ENCODE results near the gene ZPBP2. TPM values are rescaled to one million over a fixed set of nuclear protein-coding genes. Genes with fewer than 3 reads are reported as not detected.

ZPBP2 gene
- total and polyA plus RNA-seq, 2 experiments from 2014 or later: not detected

GRCh38 chr17:39835038-39835786 lies 32.8 kb upstream of the ZPBP2 start:
- Histone ChIP-seq H3K4me3 (no peak overlapping the region), H3K9me3 (ENCODE audit: low read depth) (no peaks in the 10 kb centered on the region), H3K27ac (no peak overlapping the region), H3K4me1 (ENCODE audit: low read depth) (no peaks in the 10 kb centered on the region), H3K36me3 (no peaks in the 10 kb centered on the region), H3K27me3 (no peaks in the 10 kb centered on the region)
- no peak for TF ChIP-seq CTCF (IDR thresholded peaks at IDR 0.05; ENCODE audit: low read depth, low read length)
- DNase-seq (ENCODE audit: low read depth in 1 of 2, low spot score in 1 of 2): no peak

- Histone ChIP-seq H3K36me3 (no peaks in the 10 kb centered on the region), H3K4me1 (ENCODE audit: low read depth) (no peaks in the 10 kb centered on the region), H3K4me3 (no peak overlapping the region), H3K27me3 (no peaks in the 10 kb centered on the region), H3K27ac (no peak overlapping the region), H3K9me3 (ENCODE audit: low read depth) (no peaks in the 10 kb centered on the region)
- TF ChIP-seq CTCF (IDR thresholded peaks at IDR 0.05; ENCODE audit: low read depth, low read length): no peak
- DNase-seq (ENCODE audit: low read depth in 1 of 2, low spot score in 1 of 2): no peak
Measured at GRCh38 chr17:39836117-39836516, 31.9 kb upstream of the ZPBP2 start.

GRCh38 chr17:39838057-39838456 lies 29.9 kb upstream of the ZPBP2 start:
- no peaks in the 10 kb centered on the region for H3K36me3 ChIP-seq
- H3K4me1 ChIP-seq (ENCODE audit: low read depth): no peaks in the 10 kb centered on the region
- no peak for DNase-seq (ENCODE audit: low read depth in 1 of 2, low spot score in 1 of 2)
- no peaks in the 10 kb centered on the region for H3K9me3 ChIP-seq (ENCODE audit: low read depth)
- TF ChIP-seq CTCF (IDR thresholded peaks at IDR 0.05; ENCODE audit: low read depth, low read length): no peak
- no peak overlapping the region for H3K4me3 ChIP-seq
- no peaks in the 10 kb centered on the region for H3K27me3 ChIP-seq
- no peak overlapping the region for H3K27ac ChIP-seq

- no peak for TF ChIP-seq CTCF (IDR thresholded peaks at IDR 0.05; ENCODE audit: low read depth, low read length)
- Histone ChIP-seq H3K9me3 (ENCODE audit: low read depth) (no peaks in the 10 kb centered on the region), H3K4me1 (ENCODE audit: low read depth) (no peaks in the 10 kb centered on the region), H3K36me3 (no peaks in the 10 kb centered on the region), H3K4me3 (no peak overlapping the region), H3K27me3 (no peaks in the 10 kb centered on the region), H3K27ac (no peak overlapping the region)
- DNase-seq (ENCODE audit: low read depth in 1 of 2, low spot score in 1 of 2): no peak
Measured at GRCh38 chr17:39838784-39839183, 29.2 kb upstream of the ZPBP2 start.

- H3K4me1 ChIP-seq (ENCODE audit: low read depth): no peaks in the 10 kb centered on the region
- no peak overlapping the region for H3K4me3 ChIP-seq
- H3K36me3 ChIP-seq: no peaks in the 10 kb centered on the region
- no peaks in the 10 kb centered on the region for H3K27me3 ChIP-seq
- no peak overlapping the region for H3K27ac ChIP-seq
- DNase-seq (ENCODE audit: low read depth in 1 of 2, low spot score in 1 of 2): no peak
- no peak for TF ChIP-seq CTCF (IDR thresholded peaks at IDR 0.05; ENCODE audit: low read depth, low read length)
- H3K9me3 ChIP-seq (ENCODE audit: low read depth): no peaks in the 10 kb centered on the region
Measured at GRCh38 chr17:39841134-39841683, 26.8 kb upstream of the ZPBP2 start.

All from cardiac muscle cell (in vitro differentiated cells and primary cell).